IMR-90 (cell line): ENCODE data around the gene EPB41L5. TPM values are rescaled to one million over a fixed set of nuclear protein-coding genes. Genes with fewer than 3 reads are reported as not detected.

Source experiments
- ATAC-seq: fragments of 200-7000 bp; cut with Tn5 transposase; 2 replicates; pipeline ENCODE4 v1.9.1; 2020; ENCODE audit warnings: low read depth, mild to moderate bottlenecking, moderate library complexity
- BruUV-seq: library from RNA; stranded (reverse); fragments of 400-500 nt; replicated peaks from 2 replicates; lab custom pipeline; 2021; lab: Mats Ljungman, UMichigan
- CTCF ChIA-PET: fragments of 300-600 bp; formaldehyde crosslinking; extraction: SDS; loops from one replicate; lab custom pipeline; 2021; ENCODE audit warnings: antibody characterized with exemption; lab: Yijun Ruan, JAX
- POLR2A ChIA-PET: fragments of 300-600 bp; sonication (Branson Sonifier 250); formaldehyde crosslinking; loops from one replicate; lab custom pipeline; 2022; ENCODE audit warnings: antibody characterized with exemption; ENCODE audit not compliant: unreplicated experiment; lab: Charles Lee
- DNase-seq: peaks from one replicate; pipeline ENCODE4 v3.0.0; 2013
- H2AFZ ChIP-seq: replicated peaks from 2 replicates; pipeline ENCODE3; 2013; ENCODE audit warnings: low read length, mild to moderate bottlenecking; ENCODE audit not compliant: poor library complexity
- H2AK5ac ChIP-seq: 2 replicates; pipeline ENCODE4 v1.6.1; 2013; ENCODE audit warnings: low read depth, low read length, inconsistent platforms
- H2AK9ac ChIP-seq: replicated peaks from 2 replicates; pipeline ENCODE3; 2013; ENCODE audit warnings: mild to moderate bottlenecking, low read depth, low read length, moderate library complexity; ENCODE audit not compliant: poor library complexity
- H2BK120ac ChIP-seq: 2 replicates; pipeline ENCODE4 v1.6.1; 2013; ENCODE audit warnings: low read depth, low read length, inconsistent platforms
- H2BK15ac ChIP-seq: 3 replicates; pipeline ENCODE4 v1.6.1; 2013; ENCODE audit warnings: low read depth, low read length, inconsistent platforms
- H2BK20ac ChIP-seq: 2 replicates; pipeline ENCODE4 v1.6.1; 2013; ENCODE audit warnings: low read depth, mild to moderate bottlenecking, inconsistent platforms, low read length, moderate library complexity
- H2BK5ac ChIP-seq: 2 replicates; pipeline ENCODE4 v1.6.1; 2013; ENCODE audit warnings: mild to moderate bottlenecking, low read depth, low read length, inconsistent platforms; ENCODE audit not compliant: poor library complexity, severe bottlenecking
- H3K14ac ChIP-seq: replicated peaks from 2 replicates; pipeline ENCODE4 v1.6.1; 2013; ENCODE audit warnings: low read depth, low read length, inconsistent platforms
- H3K18ac ChIP-seq: 2 replicates; pipeline ENCODE4 v1.6.1; 2013; ENCODE audit warnings: low read depth, low read length, control low read depth
- H3K23ac ChIP-seq: 2 replicates; pipeline ENCODE4 v1.6.1; 2013; ENCODE audit warnings: low read depth, low read length, inconsistent platforms
- H3K27ac ChIP-seq: 2 replicates; pipeline ENCODE4 v1.5.1; 2013; ENCODE audit warnings: mild to moderate bottlenecking, control low read depth, low read length; ENCODE audit not compliant: insufficient read depth
- H3K27me3 ChIP-seq: 2 replicates; pipeline ENCODE4 v1.6.1; 2013; ENCODE audit warnings: low read length; ENCODE audit not compliant: control insufficient read depth, insufficient read depth
- H3K36me3 ChIP-seq: 2 replicates; pipeline ENCODE4 v1.6.1; 2013; ENCODE audit warnings: low read length, mixed read lengths; ENCODE audit not compliant: control insufficient read depth, insufficient read depth
- H3K4ac ChIP-seq: 2 replicates; pipeline ENCODE4 v1.6.1; 2013; ENCODE audit warnings: low read depth, low read length, inconsistent platforms
- H3K4me1 ChIP-seq: 2 replicates; pipeline ENCODE4 v1.6.1; 2013; ENCODE audit warnings: low read length, mixed read lengths; ENCODE audit not compliant: control insufficient read depth, insufficient read depth
- H3K4me2 ChIP-seq: 2 replicates; pipeline ENCODE4 v1.6.1; 2013; ENCODE audit warnings: low read depth, mild to moderate bottlenecking, control low read depth, low read length, moderate library complexity
- H3K4me3 ChIP-seq: 2 replicates; pipeline ENCODE4 v1.5.1; 2013; ENCODE audit warnings: low read depth, mild to moderate bottlenecking, control low read depth, low read length, moderate library complexity; ENCODE audit not compliant: insufficient read depth
- H3K56ac ChIP-seq: 2 replicates; pipeline ENCODE4 v1.6.1; 2013; ENCODE audit warnings: low read length, inconsistent platforms; ENCODE audit not compliant: insufficient read depth; ENCODE audit errors: extremely low read depth
- H3K79me1 ChIP-seq, 2 experiments: 2 replicates each; pipeline ENCODE4 v1.6.1; 2013; ENCODE audit warnings: low read length in 2 of 2, inconsistent platforms in 1 of 2, low read depth in 1 of 2
- H3K9ac ChIP-seq: 2 replicates; pipeline ENCODE4 v1.6.1; 2013; ENCODE audit warnings: low read depth, low read length, control low read depth
- H3K9me1 ChIP-seq: 2 replicates; pipeline ENCODE4 v1.6.1; 2013; ENCODE audit warnings: low read length, inconsistent platforms; ENCODE audit not compliant: insufficient read depth
- H3K9me3 ChIP-seq: 2 replicates; pipeline ENCODE4 v1.6.1; 2013; ENCODE audit warnings: low read length; ENCODE audit not compliant: control insufficient read depth, insufficient read depth
- H4K20me1 ChIP-seq: 2 replicates; pipeline ENCODE4 v1.6.1; 2013; ENCODE audit warnings: low read length, inconsistent platforms; ENCODE audit not compliant: insufficient read depth
- H4K5ac ChIP-seq: 2 replicates; pipeline ENCODE4 v1.6.1; 2013; ENCODE audit warnings: mild to moderate bottlenecking, low read depth, low read length, control low read depth
- H4K8ac ChIP-seq, 2 experiments: 2 replicates each; pipeline ENCODE4 v1.6.1; 2013; ENCODE audit warnings: low read depth in 2 of 2, low read length in 2 of 2, control low read depth in 1 of 2, inconsistent platforms in 1 of 2
- H4K91ac ChIP-seq: 2 replicates; pipeline ENCODE4 v1.6.1; 2013; ENCODE audit warnings: low read depth, low read length, inconsistent platforms; ENCODE audit not compliant: insufficient read depth
- CHD1 ChIP-seq: IDR thresholded peaks from 2 replicates; pipeline ENCODE4 v1.6.1; 2012; ENCODE audit warnings: low read depth, low read length, improper control_type of control experiment
- MAFK ChIP-seq: IDR thresholded peaks from 2 replicates; pipeline ENCODE4 v1.6.1; 2012; ENCODE audit warnings: low read depth, low read length, improper control_type of control experiment
- MAZ ChIP-seq: IDR thresholded peaks from 2 replicates; pipeline ENCODE4 v1.6.1; 2012; ENCODE audit warnings: low read depth, mild to moderate bottlenecking, low read length, improper control_type of control experiment, moderate library complexity, borderline replicate concordance
- RCOR1 ChIP-seq: IDR thresholded peaks from 2 replicates; pipeline ENCODE4 v1.6.1; 2012; ENCODE audit warnings: mild to moderate bottlenecking, low read length, improper control_type of control experiment; ENCODE audit not compliant: insufficient replicate concordance
- RFX5 ChIP-seq: IDR thresholded peaks from 2 replicates; pipeline ENCODE4 v1.8.0; 2012; ENCODE audit warnings: low read depth, mild to moderate bottlenecking, low read length, moderate library complexity
- SMC3 ChIP-seq: fragments of 150-350 bp; IDR thresholded peaks from 2 replicates; pipeline ENCODE4 v1.6.1; 2016; ENCODE audit warnings: low read depth, mild to moderate bottlenecking, antibody characterized with exemption, low read length, moderate library complexity
- WGBS, 2 experiments: methylation state at CpG; one replicate each; pipeline versions ENCODE4 v1.1.5 to v1.1.7; 2013; ENCODE audit warnings: missing lambda C conversion rate in 2 of 2; ENCODE audit not compliant: insufficient read length in 1 of 2; ENCODE audit errors: extremely low coverage in 2 of 2; 5-methylcytosine and 5-hydroxymethylcytosine counted together
- dilution Hi-C: fragments of 300-500 bp; cut with HindIII; formaldehyde crosslinking; loops from one replicate; pipeline ENCODE4 v1.14.3; 2018; ENCODE audit warnings: low sequenced_read_pairs; ENCODE audit not compliant: unreplicated experiment
- in situ Hi-C: fragments of 300-500 bp; cut with MboI; formaldehyde crosslinking; loops from 3 replicates; pipeline ENCODE4 v1.14.3; 2019; ENCODE audit warnings: low sequenced_read_pairs, inconsistent platforms, mixed read lengths
- intact Hi-C: fragments of 100-400 bp; cut with micrococcal nuclease; formaldehyde crosslinking; loops from 2 replicates; pipeline ENCODE4 v1.10.0; 2022
- polyA plus RNA-seq, 3 experiments: library from polyadenylated mRNA; depleted of rRNA; stranded (reverse); fragments of >200 nt; gene quantifications; 2 replicates each; pipeline ENCODE4 v1.2.3, GENCODE V29; 2012; ENCODE audit warnings: low replicate concordance in 1 of 3
- total RNA-seq: library from RNA; depleted of rRNA; stranded (reverse); fragments of >200 nt; gene quantifications from 2 replicates; pipeline ENCODE4 v1.2.3, GENCODE V29; 2012
- TF ChIP-seq, protein P1 (sequence below): fragments of 150-350 bp; IDR thresholded peaks from 2 replicates; pipeline ENCODE4 v1.6.1; 2017; ENCODE audit warnings: mild to moderate bottlenecking, antibody characterized with exemption, low read length, low read depth

EPB41L5 gene
- total and polyA plus RNA-seq, 2 of the 4 experiments (the other 2 are of a cell fraction), result 5.1 to 10.6 TPM

DNA sequence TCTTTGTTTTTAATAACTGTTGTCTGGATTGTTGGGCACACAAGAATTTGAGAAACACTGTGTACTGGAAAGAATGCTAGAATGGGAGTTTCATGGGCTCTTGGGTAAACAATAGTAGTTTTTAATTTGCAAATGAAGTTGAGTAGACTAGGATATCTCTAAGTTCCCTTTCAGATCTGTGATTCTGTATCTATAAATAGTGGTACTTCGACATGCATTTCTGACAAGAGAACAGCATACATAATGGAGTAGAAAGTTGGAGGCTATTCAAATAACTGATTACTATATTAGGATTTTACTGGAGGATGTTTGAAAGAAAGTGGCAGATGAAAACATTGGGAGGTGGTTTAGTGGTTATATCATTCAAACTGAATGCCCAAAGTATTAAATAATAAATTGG lies 29.5 kb downstream of the EPB41L5 start:
- Histone ChIP-seq H3K4me2 (no peak overlapping the region), H4K91ac (no peak overlapping the region), H3K9ac (no peak overlapping the region), H2AK5ac (no peak overlapping the region), H3K18ac (no peak overlapping the region), H3K27ac (no peak overlapping the region), H3K27me3 (no peaks in the 10 kb centered on the region), H2AFZ (no peak overlapping the region), H2AK9ac (no peak overlapping the region), H3K14ac (no peak overlapping the region), H3K4me1 (no peaks in the 10 kb centered on the region), H4K20me1 (no peaks in the 10 kb centered on the region), H3K79me1 (no peaks in the 10 kb centered on the region; a peak in 1 of 4 replicates), H3K23ac (no peak overlapping the region), H3K4ac (no peak overlapping the region), H3K36me3 (0 out of 2 replicates have a peak, but pooled peaks cover 1% of the 10 kb centered on the region), H2BK15ac (no peak overlapping the region), H4K8ac (no peak overlapping the region), H3K56ac (no peak overlapping the region), H2BK5ac (no peak overlapping the region), H3K4me3 (no peak overlapping the region), H2BK120ac (no peak overlapping the region), H3K9me3 (peaks cover 4% of the 10 kb centered on the region), H3K9me1 (no peaks in the 10 kb centered on the region), H4K5ac (no peak overlapping the region), H2BK20ac (no peak overlapping the region)
- dilution Hi-C loops, result no loop called here
- no peak for TF ChIP-seq RFX5
- no peak for TF ChIP-seq SMC3
- TF ChIP-seq MAZ, result no peak
- TF ChIP-seq RCOR1, result no peak
- TF ChIP-seq, protein P1, sequence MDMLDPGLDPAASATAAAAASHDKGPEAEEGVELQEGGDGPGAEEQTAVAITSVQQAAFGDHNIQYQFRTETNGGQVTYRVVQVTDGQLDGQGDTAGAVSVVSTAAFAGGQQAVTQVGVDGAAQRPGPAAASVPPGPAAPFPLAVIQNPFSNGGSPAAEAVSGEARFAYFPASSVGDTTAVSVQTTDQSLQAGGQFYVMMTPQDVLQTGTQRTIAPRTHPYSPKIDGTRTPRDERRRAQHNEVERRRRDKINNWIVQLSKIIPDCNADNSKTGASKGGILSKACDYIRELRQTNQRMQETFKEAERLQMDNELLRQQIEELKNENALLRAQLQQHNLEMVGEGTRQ, result no peak
- no peak for TF ChIP-seq CHD1
- no peak for TF ChIP-seq MAFK
- CTCF ChIA-PET, result no interaction called here
- BruUV-seq, result no TSS peak
- ATAC-seq, result no peak
- POLR2A ChIA-PET, result no interaction called here
- intact Hi-C loops, result no loop called here
- no peak for DNase-seq
- in situ Hi-C loops, result no loop called here
- no CpG with 5 or more reads among the region's 1 CpG for WGBS, 2 experiments
